CD14-positive monocyte (primary cell): ENCODE results near the gene ALPK3. TPM values are rescaled to one million over a fixed set of nuclear protein-coding genes. Genes with fewer than 3 reads are reported as not detected.
A peak's percentile ranks its signal among the peaks of the same experiment; 100 is the strongest.

Experiments used
- DNase-seq, 3 donors: peaks; one replicate each; pipeline ENCODE4 v3.0.0-alpha.2; 2011 to 2022
- H2AFZ ChIP-seq: 2 replicates; pipeline ENCODE4 v1.6.0; 2012; ENCODE audit warnings: mild to moderate bottlenecking, low read depth, low read length, inconsistent platforms; ENCODE audit not compliant: insufficient read depth, poor library complexity, severe bottlenecking
- H3K27ac ChIP-seq, 2 donors: 1 replicate in 1 of 2; 2 replicates in 1 of 2; pipeline ENCODE4 v1.5.1; 2012 to 2013; ENCODE audit warnings: low read length in 2 of 2, control low read depth in 1 of 2, inconsistent platforms in 1 of 2, low read depth in 1 of 2, mild to moderate bottlenecking in 1 of 2
- H3K27me3 ChIP-seq, 2 donors: one replicate each; pipeline versions ENCODE4 v1.6.0 to v1.6.1; 2011 to 2013; ENCODE audit warnings: low read length in 2 of 2; ENCODE audit not compliant: control insufficient read depth in 2 of 2, insufficient read depth in 2 of 2
- H3K36me3 ChIP-seq, 2 donors: replicated peaks in 1 of 2; 1 replicate in 1 of 2; 2 replicates in 1 of 2; pipeline versions ENCODE4 v1.5.1 to v1.6.1; 2012 to 2013; ENCODE audit warnings: low read length in 2 of 2, control low read depth in 1 of 2, inconsistent platforms in 1 of 2, mild to moderate bottlenecking in 1 of 2; ENCODE audit not compliant: insufficient read depth in 2 of 2, control insufficient read depth in 1 of 2
- H3K4me1 ChIP-seq, 2 donors: 1 replicate in 1 of 2; 2 replicates in 1 of 2; pipeline versions ENCODE4 v1.5.1 to v1.6.1; 2012 to 2013; ENCODE audit warnings: low read length in 2 of 2, control low read depth in 1 of 2, inconsistent platforms in 1 of 2, mild to moderate bottlenecking in 1 of 2, moderate library complexity in 1 of 2; ENCODE audit not compliant: insufficient read depth in 2 of 2, control insufficient read depth in 1 of 2
- H3K4me2 ChIP-seq: replicated peaks from 2 replicates; pipeline ENCODE3; 2012; ENCODE audit warnings: low read length, moderate library complexity, mild to moderate bottlenecking; ENCODE audit not compliant: poor library complexity, severe bottlenecking; ENCODE audit errors: extremely low read depth
- H3K4me3 ChIP-seq, 3 experiments: fragments of 200-600 bp in 1 of 3; sonication (generic) in 1 of 3; replicated peaks in 1 of 3; 1 replicate in 2 of 3; 2 replicates in 1 of 3; pipeline ENCODE4 v1.5.1; 2011 to 2013; ENCODE audit warnings: low read length in 3 of 3, mild to moderate bottlenecking in 3 of 3, control low read depth in 2 of 3, low read depth in 2 of 3, inconsistent platforms in 1 of 3, moderate library complexity in 1 of 3
- H3K79me2 ChIP-seq: 2 replicates; pipeline ENCODE4 v1.6.0; 2012; ENCODE audit warnings: mild to moderate bottlenecking, control low read depth, inconsistent platforms, low read length, moderate library complexity; ENCODE audit not compliant: insufficient read depth
- H3K9ac ChIP-seq: 2 replicates; pipeline ENCODE4 v1.6.0; 2017; ENCODE audit warnings: low read length, mild to moderate bottlenecking; ENCODE audit not compliant: insufficient read depth, poor library complexity, severe bottlenecking
- H3K9me3 ChIP-seq, 2 donors: replicated peaks in 1 of 2; 1 replicate in 1 of 2; 2 replicates in 1 of 2; pipeline versions ENCODE4 v1.5.1 to v1.6.1; 2012 to 2013; ENCODE audit warnings: low read length in 2 of 2, control low read depth in 1 of 2; ENCODE audit not compliant: control insufficient read depth in 1 of 2, insufficient read depth in 1 of 2
- H4K20me1 ChIP-seq: 2 replicates; pipeline ENCODE4 v1.6.0; 2012; ENCODE audit warnings: mild to moderate bottlenecking, low read length, control low read depth, moderate library complexity; ENCODE audit not compliant: insufficient read depth
- H3K27ac Mint-ChIP-seq, 7 donors: one replicate each; pipeline ENCODE4 v1.8.0; 2020; ENCODE audit warnings: mild to moderate bottlenecking in 7 of 7, mixed read lengths in 7 of 7, moderate library complexity in 6 of 7, inconsistent platforms in 2 of 7
- H3K27me3 Mint-ChIP-seq, 3 donors: one replicate each; pipeline ENCODE4 v1.8.0; 2021 to 2022; ENCODE audit warnings: low read depth in 3 of 3, mild to moderate bottlenecking in 3 of 3, mixed read lengths in 3 of 3, moderate library complexity in 3 of 3, inconsistent platforms in 1 of 3
- H3K36me3 Mint-ChIP-seq, 2 donors: one replicate each; pipeline ENCODE4 v1.8.0; 2020; ENCODE audit warnings: mixed read lengths in 2 of 2, inconsistent platforms in 1 of 2, mild to moderate bottlenecking in 1 of 2
- H3K4me1 Mint-ChIP-seq: one replicate; pipeline ENCODE4 v1.8.0; 2020; ENCODE audit warnings: mild to moderate bottlenecking, mixed read lengths
- H3K4me3 Mint-ChIP-seq, 2 donors: one replicate each; pipeline ENCODE4 v1.8.0; 2020; ENCODE audit warnings: mild to moderate bottlenecking in 2 of 2, mixed read lengths in 2 of 2, moderate library complexity in 1 of 2
- H3K9me3 Mint-ChIP-seq, 7 donors: one replicate each; pipeline ENCODE4 v1.8.0; 2020 to 2022; ENCODE audit warnings: mixed read lengths in 7 of 7, mild to moderate bottlenecking in 6 of 7, moderate library complexity in 6 of 7, inconsistent platforms in 2 of 7
- CTCF ChIP-seq: fragments of 200-600 bp; IDR thresholded peaks from one replicate; pipeline ENCODE4 v1.8.0; 2022; ENCODE audit warnings: antibody characterized with exemption, mild to moderate bottlenecking
- WGBS: methylation state at CpG from one replicate; pipeline ENCODE4 v1.1.5; 2013; ENCODE audit warnings: missing lambda C conversion rate; ENCODE audit not compliant: insufficient coverage; 5-methylcytosine and 5-hydroxymethylcytosine counted together
- intact Hi-C, 2 donors: fragments of 100-400 bp; cut with micrococcal nuclease; formaldehyde crosslinking; loops; one replicate each; pipeline versions ENCODE4 v1.15.0 to v1.15.1; 2023
- polyA plus RNA-seq, 3 donors: library from polyadenylated mRNA; depleted of rRNA in 1 of 3; unstranded in 2 of 3; stranded (reverse) in 1 of 3; fragments of 300-500 nt in 2 of 3; fragments of >200 nt in 1 of 3; fragmentation: Illumina TruSeq in 2 of 3; gene quantifications; 1 replicate in 2 of 3; 2 replicates in 1 of 3; pipeline ENCODE4 v1.2.3, GENCODE V29; 2012 to 2021

The ALPK3 gene
- polyA plus RNA-seq, 3 donors: 0.02 to 0.12 TPM; not detected in 1

GRCh38 chr15:84795186-84795585 lies 22.0 kb upstream of the ALPK3 start:
- H3K4me3 ChIP-seq: no peak overlapping the region
- no CpG with 5 or more reads among the region's 3 CpGs for WGBS
- no peak for TF ChIP-seq CTCF
- DNase-seq: no peak
- intact Hi-C loops: no loop called here
- peaks cover 96% of the 10 kb centered on the region for H4K20me1 ChIP-seq
- H3K9me3 ChIP-seq: no peaks in the 10 kb centered on the region
- peaks cover 72% of the 10 kb centered on the region for H3K79me2 ChIP-seq
- no peaks in the 10 kb centered on the region for H3K4me1 ChIP-seq
- no peak overlapping the region for H2AFZ ChIP-seq
- Mint-ChIP-seq H3K4me3 (no peak overlapping the region), H3K27me3 (peaks cover 0 to 2% (median 0%) of the 10 kb centered on the region in 3 donors), H3K9me3 (no peaks in the 10 kb centered on the region), H3K36me3 (peaks cover 78 to 92% of the 10 kb centered on the region in 2 donors), H3K27ac (no peak overlapping the region), H3K4me1 (no peaks in the 10 kb centered on the region)
- H3K36me3 ChIP-seq: peaks cover 82 to 95% of the 10 kb centered on the region in 2 donors
- no peaks in the 10 kb centered on the region for H3K27me3 ChIP-seq
- H3K27ac ChIP-seq: no peak overlapping the region
- no peak overlapping the region for H3K9ac ChIP-seq
- H3K4me2 ChIP-seq: no peak overlapping the region

- H3K27me3 Mint-ChIP-seq: peaks cover 0 to 2% (median 0%) of the 10 kb centered on the region in 3 donors
- H3K27ac Mint-ChIP-seq: peak overlapping the region in 1 of 7 donors; percentile 11
- no peaks in the 10 kb centered on the region for H3K9me3 Mint-ChIP-seq
- Histone ChIP-seq H3K79me2 (peaks cover 52% of the 10 kb centered on the region), H3K27ac (peak overlapping the region in 1 of 2 donors; percentile 1), H3K9ac (no peak overlapping the region), H2AFZ (no peak overlapping the region), H4K20me1 (peaks cover 88% of the 10 kb centered on the region), H3K4me1 (no peaks in the 10 kb centered on the region), H3K36me3 (peaks cover 82 to 95% of the 10 kb centered on the region in 2 donors), H3K27me3 (no peaks in the 10 kb centered on the region), H3K4me2 (no peak overlapping the region), H3K4me3 (no peak overlapping the region), H3K9me3 (no peaks in the 10 kb centered on the region)
- H3K36me3 Mint-ChIP-seq: peaks cover 74 to 92% of the 10 kb centered on the region in 2 donors
- DNase-seq: no peak
- no peak overlapping the region for H3K4me3 Mint-ChIP-seq
- WGBS: no CpG with 5 or more reads among the region's 4 CpGs
- intact Hi-C loops: no loop called here
- no peak for TF ChIP-seq CTCF
- H3K4me1 Mint-ChIP-seq: no peaks in the 10 kb centered on the region
These were observed 19.9 kb upstream of the ALPK3 start for GRCh38 chr15:84797212-84797611.
